H9 (cell line): Measurements from ENCODE around the gene ATP2B2. TPM values are rescaled to one million over a fixed set of nuclear protein-coding genes. Genes with fewer than 3 reads are reported as not detected.

Source experiments
- DNase-seq: peaks from one replicate; pipeline ENCODE4 v3.0.0-alpha.2; 2017
- H2AFZ ChIP-seq: one replicate; pipeline ENCODE4 v1.6.1; 2013; ENCODE audit warnings: mild to moderate bottlenecking, low read length, control low read depth, moderate library complexity
- H2AK5ac ChIP-seq: 2 replicates; pipeline ENCODE4 v1.6.1; 2013; ENCODE audit warnings: low read length, control low read depth, mixed read lengths; ENCODE audit not compliant: insufficient read length
- H2BK120ac ChIP-seq: one replicate; pipeline ENCODE4 v1.6.1; 2013; ENCODE audit warnings: low read depth, mild to moderate bottlenecking, low read length, control low read depth, inconsistent platforms; ENCODE audit not compliant: poor library complexity, severe bottlenecking
- H2BK12ac ChIP-seq: 2 replicates; pipeline ENCODE4 v1.6.1; 2013; ENCODE audit warnings: low read length, control low read depth, mixed read lengths, low read depth; ENCODE audit not compliant: insufficient read length
- H2BK15ac ChIP-seq: 2 replicates; pipeline ENCODE4 v1.6.1; 2013; ENCODE audit warnings: low read depth, low read length, control low read depth
- H2BK20ac ChIP-seq: one replicate; pipeline ENCODE4 v1.6.1; 2013; ENCODE audit warnings: low read depth, mild to moderate bottlenecking, low read length, control low read depth, inconsistent platforms; ENCODE audit not compliant: poor library complexity, severe bottlenecking
- H2BK5ac ChIP-seq: 2 replicates; pipeline ENCODE4 v1.6.1; 2013; ENCODE audit warnings: low read length, control low read depth, mixed read lengths; ENCODE audit not compliant: insufficient read length
- H3K14ac ChIP-seq: 2 replicates; pipeline ENCODE4 v1.6.1; 2013; ENCODE audit warnings: low read length, control low read depth; ENCODE audit not compliant: insufficient read depth
- H3K18ac ChIP-seq: 2 replicates; pipeline ENCODE4 v1.6.1; 2013; ENCODE audit warnings: low read depth, mild to moderate bottlenecking, mixed read lengths, low read length, control low read depth; ENCODE audit not compliant: insufficient read length
- H3K23ac ChIP-seq: 2 replicates; pipeline ENCODE4 v1.6.1; 2013; ENCODE audit warnings: low read length, control low read depth, mixed read lengths, low read depth; ENCODE audit not compliant: insufficient read length
- H3K23me2 ChIP-seq: 2 replicates; pipeline ENCODE4 v1.6.1; 2013; ENCODE audit warnings: low read depth, mild to moderate bottlenecking, mixed read lengths, low read length, control low read depth; ENCODE audit not compliant: insufficient read length, poor library complexity, severe bottlenecking
- H3K27ac ChIP-seq: 2 replicates; pipeline ENCODE4 v1.5.1; 2013; ENCODE audit warnings: low read length, control low read depth, mixed read lengths, low read depth; ENCODE audit not compliant: insufficient read length
- H3K27me3 ChIP-seq: 2 replicates; pipeline ENCODE4 v1.6.1; 2013; ENCODE audit warnings: low read length, control low read depth, inconsistent platforms; ENCODE audit not compliant: insufficient read depth
- H3K4ac ChIP-seq: 2 replicates; pipeline ENCODE4 v1.6.1; 2013; ENCODE audit warnings: low read depth, mild to moderate bottlenecking, control low read depth, inconsistent platforms, low read length, moderate library complexity
- H3K4me1 ChIP-seq: 2 replicates; pipeline ENCODE4 v1.6.1; 2013; ENCODE audit warnings: low read length, control low read depth, inconsistent platforms; ENCODE audit not compliant: insufficient read depth
- H3K4me2 ChIP-seq: 2 replicates; pipeline ENCODE4 v1.6.1; 2013; ENCODE audit warnings: low read length, control low read depth, mixed read lengths; ENCODE audit not compliant: insufficient read length, insufficient read depth
- H3K56ac ChIP-seq: 2 replicates; pipeline ENCODE4 v1.6.1; 2013; ENCODE audit warnings: low read depth, mild to moderate bottlenecking, mixed read lengths, low read length, control low read depth; ENCODE audit not compliant: insufficient read length
- H3K79me1 ChIP-seq: 2 replicates; pipeline ENCODE4 v1.6.1; 2013; ENCODE audit warnings: low read depth, mild to moderate bottlenecking, moderate library complexity, low read length, control low read depth, inconsistent platforms; ENCODE audit not compliant: insufficient read depth, poor library complexity, severe bottlenecking
- H3K79me2 ChIP-seq: 2 replicates; pipeline ENCODE4 v1.6.1; 2013; ENCODE audit warnings: low read length, control low read depth, inconsistent platforms; ENCODE audit not compliant: insufficient read depth
- H3K9ac ChIP-seq: 2 replicates; pipeline ENCODE4 v1.6.1; 2013; ENCODE audit warnings: low read length, control low read depth, mixed read lengths; ENCODE audit not compliant: insufficient read length; ENCODE audit errors: extremely low read depth
- H3K9me3 ChIP-seq: one replicate; pipeline ENCODE4 v1.6.1; 2013; ENCODE audit warnings: low read depth, low read length, inconsistent platforms; ENCODE audit not compliant: control insufficient read depth
- H3T11ph ChIP-seq: one replicate; pipeline ENCODE4 v1.6.1; 2013; ENCODE audit warnings: mild to moderate bottlenecking, low read length, control low read depth, inconsistent platforms
- H4K20me1 ChIP-seq: one replicate; pipeline ENCODE4 v1.6.1; 2013; ENCODE audit not compliant: control insufficient read depth, insufficient read length, insufficient read depth
- H4K5ac ChIP-seq: 2 replicates; pipeline ENCODE4 v1.6.1; 2013; ENCODE audit warnings: low read depth, mild to moderate bottlenecking, mixed read lengths, low read length, control low read depth; ENCODE audit not compliant: insufficient read length
- H4K8ac ChIP-seq: replicated peaks from 2 replicates; pipeline ENCODE4 v1.6.1; 2013; ENCODE audit warnings: low read length, control low read depth, mixed read lengths, low read depth; ENCODE audit not compliant: insufficient read length
- H4K91ac ChIP-seq: 2 replicates; pipeline ENCODE4 v1.6.1; 2013; ENCODE audit warnings: low read depth, mild to moderate bottlenecking, moderate library complexity, mixed read lengths, low read length, control low read depth; ENCODE audit not compliant: insufficient read length
- H3K27ac Mint-ChIP-seq, 3 experiments: 2 replicates in 2 of 3; 3 replicates in 1 of 3; pipeline ENCODE4 v1.8.0; 2020 to 2021; ENCODE audit warnings: mixed read lengths in 3 of 3, mild to moderate bottlenecking in 1 of 3, moderate library complexity in 1 of 3
- H3K27me3 Mint-ChIP-seq: 2 replicates; pipeline ENCODE4 v1.8.0; 2021; ENCODE audit warnings: low read depth, mild to moderate bottlenecking, moderate library complexity, mixed read lengths
- H3K36me3 Mint-ChIP-seq, 3 experiments: 2 replicates in 2 of 3; 3 replicates in 1 of 3; pipeline ENCODE4 v1.8.0; 2020 to 2021; ENCODE audit warnings: low read depth in 3 of 3, mixed read lengths in 3 of 3; ENCODE audit not compliant: insufficient read depth in 1 of 3
- H3K4me1 Mint-ChIP-seq, 2 experiments: 2 replicates each; pipeline ENCODE4 v1.8.0; 2020; ENCODE audit warnings: mixed read lengths in 2 of 2
- H3K4me3 Mint-ChIP-seq, 2 experiments: 2 replicates in 1 of 2; 3 replicates in 1 of 2; pipeline ENCODE4 v1.8.0; 2020 to 2021; ENCODE audit warnings: mild to moderate bottlenecking in 2 of 2, mixed read lengths in 2 of 2, moderate library complexity in 1 of 2
- H3K9me3 Mint-ChIP-seq, 2 experiments: 2 replicates in 1 of 2; 3 replicates in 1 of 2; pipeline ENCODE4 v1.8.0; 2020; ENCODE audit warnings: mild to moderate bottlenecking in 2 of 2, mixed read lengths in 2 of 2, moderate library complexity in 1 of 2
- WGBS: extraction: QIAGEN DNeasy Blood & Tissue Kit; methylation state at CpG from one replicate; pipeline ENCODE4 v1.1.7; 2013; ENCODE audit warnings: missing lambda C conversion rate, low lambda C conversion rate, mixed read lengths; ENCODE audit not compliant: insufficient read length; ENCODE audit errors: extremely low coverage; 5-methylcytosine and 5-hydroxymethylcytosine counted together
- total RNA-seq: library from RNA; stranded (reverse); gene quantifications from 2 replicates; pipeline ENCODE4 v1.2.1, GENCODE V29; 2021
- TF ChIP-seq, protein P1 (sequence below): fragments of 200-600 bp; sonication (generic); conservative IDR thresholded peaks from 3 replicates; pipeline ENCODE4 v1.8.0; 2021; ENCODE audit warnings: antibody characterized with exemption, mild to moderate bottlenecking

Gene ATP2B2
- total RNA-seq, 1 experiment from 2014 or later = 0.33 TPM

DNA sequence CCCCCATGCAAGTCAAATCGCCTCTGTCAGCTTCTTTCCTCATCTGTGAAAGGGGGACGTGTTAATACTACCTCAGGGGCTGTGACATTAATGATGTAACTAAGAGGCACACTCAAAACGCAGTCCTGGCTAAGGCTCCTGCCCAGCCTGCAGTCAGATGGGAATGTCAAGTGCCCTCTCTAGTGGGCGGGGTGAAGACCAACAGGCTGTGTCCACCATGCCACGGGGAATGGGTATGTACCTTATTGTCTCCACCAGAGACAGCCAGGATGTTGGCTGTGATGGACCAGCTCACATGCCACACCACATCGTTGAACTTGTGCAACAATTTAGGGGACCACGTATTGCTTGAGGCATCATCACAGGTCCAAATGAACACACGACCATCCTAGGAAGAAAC lies 201.6 kb downstream of the ATP2B2 start:
- H3T11ph ChIP-seq = no peak overlapping the region
- H4K91ac ChIP-seq = no peak overlapping the region
- no peak overlapping the region for H3K23ac ChIP-seq
- H3K79me1 ChIP-seq = no peaks in the 10 kb centered on the region
- no peak overlapping the region for H2BK120ac ChIP-seq
- DNase-seq = no peak
- no peak overlapping the region for H4K8ac ChIP-seq
- H3K4ac ChIP-seq = no peak overlapping the region
- Mint-ChIP-seq H3K27me3 (no peaks in the 10 kb centered on the region), H3K9me3 (no peaks in the 10 kb centered on the region), H3K36me3 (peaks cover 35 to 87% (median 83%) of the 10 kb centered on the region in 3 experiments; a peak in 6 of 7 replicates), H3K4me3 (no peak overlapping the region), H3K27ac (no peak overlapping the region), H3K4me1 (no peaks in the 10 kb centered on the region)
- no peak overlapping the region for H3K4me2 ChIP-seq
- H3K56ac ChIP-seq = no peak overlapping the region
- no peaks in the 10 kb centered on the region for H4K20me1 ChIP-seq
- H2BK20ac ChIP-seq = no peak overlapping the region
- no peak overlapping the region for H2BK5ac ChIP-seq
- no peak overlapping the region for H2AK5ac ChIP-seq
- H3K14ac ChIP-seq = no peak overlapping the region
- no peaks in the 10 kb centered on the region for H3K79me2 ChIP-seq
- H3K27ac ChIP-seq = no peak overlapping the region
- no peaks in the 10 kb centered on the region for H3K27me3 ChIP-seq
- TF ChIP-seq, protein P1, sequence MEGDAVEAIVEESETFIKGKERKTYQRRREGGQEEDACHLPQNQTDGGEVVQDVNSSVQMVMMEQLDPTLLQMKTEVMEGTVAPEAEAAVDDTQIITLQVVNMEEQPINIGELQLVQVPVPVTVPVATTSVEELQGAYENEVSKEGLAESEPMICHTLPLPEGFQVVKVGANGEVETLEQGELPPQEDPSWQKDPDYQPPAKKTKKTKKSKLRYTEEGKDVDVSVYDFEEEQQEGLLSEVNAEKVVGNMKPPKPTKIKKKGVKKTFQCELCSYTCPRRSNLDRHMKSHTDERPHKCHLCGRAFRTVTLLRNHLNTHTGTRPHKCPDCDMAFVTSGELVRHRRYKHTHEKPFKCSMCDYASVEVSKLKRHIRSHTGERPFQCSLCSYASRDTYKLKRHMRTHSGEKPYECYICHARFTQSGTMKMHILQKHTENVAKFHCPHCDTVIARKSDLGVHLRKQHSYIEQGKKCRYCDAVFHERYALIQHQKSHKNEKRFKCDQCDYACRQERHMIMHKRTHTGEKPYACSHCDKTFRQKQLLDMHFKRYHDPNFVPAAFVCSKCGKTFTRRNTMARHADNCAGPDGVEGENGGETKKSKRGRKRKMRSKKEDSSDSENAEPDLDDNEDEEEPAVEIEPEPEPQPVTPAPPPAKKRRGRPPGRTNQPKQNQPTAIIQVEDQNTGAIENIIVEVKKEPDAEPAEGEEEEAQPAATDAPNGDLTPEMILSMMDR = no peak
- no CpG with 5 or more reads among the region's 8 CpGs for WGBS
- H3K18ac ChIP-seq = no peak overlapping the region
- no peak overlapping the region for H2BK15ac ChIP-seq
- no peak overlapping the region for H2BK12ac ChIP-seq
- no peaks in the 10 kb centered on the region for H3K4me1 ChIP-seq
- no peak overlapping the region for H2AFZ ChIP-seq
- no peaks in the 10 kb centered on the region for H3K9me3 ChIP-seq
- no peak overlapping the region for H4K5ac ChIP-seq
- H3K23me2 ChIP-seq = no peaks in the 10 kb centered on the region
- H3K9ac ChIP-seq = no peak overlapping the region
